NCI-H187 (cell line): Measurements from ENCODE around the gene DAPK3.
"Not testable (repeated sequence)": the region's sequence is repeated elsewhere in the genome, so short reads cannot be mapped to it uniquely, and the experiment has no call there.

Source experiments
- DNase-seq, 2 experiments: peaks; one replicate each; lab custom pipeline; 2025; lab: John Stamatoyannopoulos, UW

The DAPK3 gene

DNA sequence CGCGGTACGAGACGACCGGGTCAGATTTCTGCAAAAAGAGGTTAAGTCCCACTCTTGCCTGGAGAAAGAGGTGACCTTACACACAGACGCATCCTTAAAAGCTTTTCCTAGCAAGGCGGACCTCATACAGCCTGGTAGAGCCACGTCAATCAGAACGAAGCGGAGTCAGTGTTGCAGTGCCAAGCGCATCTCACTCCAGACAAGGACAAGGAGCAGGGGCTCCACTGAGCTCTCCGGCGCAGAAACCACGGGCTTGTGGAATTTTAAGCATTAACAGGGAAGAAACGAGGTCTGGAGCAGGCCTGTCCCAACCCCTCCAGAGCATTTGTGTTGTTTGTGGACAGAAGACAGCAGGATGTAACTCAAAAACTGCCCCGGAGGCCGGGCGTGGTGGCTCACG is 7.2 kb upstream of the DAPK3 start:
- DNase-seq, result no peak

- no peak for DNase-seq
Observed at GRCh38 chr19:3977242-3978143, 6.6 kb upstream of the DAPK3 start.

- no peak for DNase-seq
Observed at GRCh38 chr19:3976495-3977241, 5.8 kb upstream of the DAPK3 start.

GRCh38 chr19:3975637-3976087 is 4.8 kb upstream of the DAPK3 start:
- DNase-seq, result no peak

DNA sequence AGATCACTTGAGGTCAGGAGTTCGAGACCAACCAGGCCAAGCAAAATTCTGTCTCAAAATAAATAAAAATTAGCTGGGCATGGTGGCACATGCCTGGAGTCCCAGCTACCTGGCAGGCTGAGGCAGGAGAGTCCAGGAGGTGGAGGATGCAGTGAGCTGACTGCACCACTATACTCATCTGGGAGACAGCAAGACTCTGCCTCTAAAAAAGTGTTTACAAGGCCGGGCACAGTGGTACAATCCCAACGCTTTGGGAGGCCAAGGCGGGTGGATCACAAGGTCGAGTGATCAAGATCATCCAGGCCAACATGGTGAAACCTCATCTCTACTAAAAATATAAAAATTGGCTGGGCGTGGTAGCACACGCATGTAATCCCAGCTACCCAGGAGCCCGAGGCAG is 4.2 kb upstream of the DAPK3 start:
- DNase-seq, result no peak

GRCh38 chr19:3970313-3970807 is 539 bp downstream of the DAPK3 start:
- DNase-seq, result no peak

- no peak for DNase-seq
Observed at GRCh38 chr19:3969435-3970312, 1.2 kb downstream of the DAPK3 start.

DNA sequence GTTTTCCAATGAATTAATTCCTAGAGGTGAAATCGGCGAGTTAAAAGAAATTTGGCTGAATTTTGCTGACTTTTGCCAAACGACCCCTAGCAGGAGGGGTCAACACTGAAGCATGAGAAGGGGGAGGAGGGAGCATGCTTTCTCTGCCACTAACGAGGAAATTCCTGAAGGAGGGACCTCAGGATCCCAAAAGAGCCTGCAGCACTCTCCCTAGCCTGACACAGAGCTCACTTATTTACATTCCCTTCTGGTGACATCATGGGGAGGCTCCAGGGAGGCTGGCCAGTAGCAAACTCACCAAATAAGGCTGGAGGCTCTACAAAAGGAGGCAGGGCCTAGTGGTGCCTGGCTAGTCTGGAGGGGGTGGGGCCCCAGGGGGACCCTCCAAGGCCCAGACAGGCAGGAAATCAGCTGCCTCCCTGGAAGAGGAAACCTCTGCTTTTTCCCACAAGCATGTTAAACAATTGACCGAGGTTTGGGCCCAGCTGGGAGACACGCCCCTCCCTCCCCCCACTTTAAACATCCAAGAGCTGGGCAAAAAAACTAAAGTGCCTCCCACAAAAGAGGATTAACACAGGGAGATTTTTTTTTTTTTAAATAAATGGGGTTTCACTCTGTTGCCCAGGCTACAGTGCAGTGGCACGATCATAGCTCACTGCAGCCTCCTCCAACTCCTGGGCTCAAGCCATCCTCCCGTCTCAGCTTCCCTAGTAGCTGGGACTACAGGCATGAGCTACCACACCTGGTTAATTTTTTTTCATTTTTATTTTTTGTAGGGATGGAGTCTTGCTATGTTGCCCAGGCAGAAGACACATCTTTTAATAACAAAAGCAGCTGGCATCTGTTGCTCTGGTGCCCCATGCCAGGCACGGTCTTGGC is 2.1 kb downstream of the DAPK3 start:
- DNase-seq, result no peak

DNA sequence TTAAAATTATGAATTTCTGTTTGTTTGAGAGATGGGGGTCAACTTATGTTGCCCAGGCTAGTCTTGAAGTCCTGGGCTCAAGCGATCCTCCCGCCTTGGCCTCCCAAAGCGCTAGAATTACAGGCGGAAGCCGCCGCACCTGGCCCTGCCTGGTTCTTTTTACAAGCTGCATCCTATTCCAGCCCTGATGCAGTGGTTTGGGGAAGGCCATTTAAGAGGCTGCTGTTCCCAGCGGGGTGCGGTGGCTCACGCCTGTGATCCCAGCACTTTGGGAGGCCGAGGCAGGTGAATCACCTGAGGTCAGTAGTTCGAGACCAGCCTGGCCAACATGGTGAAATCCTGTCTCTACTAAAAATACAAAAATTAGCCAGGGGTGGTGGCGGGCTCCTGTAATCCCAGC is 2.9 kb downstream of the DAPK3 start:
- DNase-seq, result not testable (repeated sequence)

GRCh38 chr19:3966051-3967017 is 4.6 kb downstream of the DAPK3 start:
- no peak for DNase-seq

- DNase-seq, result no peak
Observed at GRCh38 chr19:3964256-3965194, 6.4 kb downstream of the DAPK3 start.

GRCh38 chr19:3963458-3964255 is 7.2 kb downstream of the DAPK3 start:
- no peak for DNase-seq

GRCh38 chr19:3961007-3961406 is 9.9 kb downstream of the DAPK3 start:
- no peak for DNase-seq

- DNase-seq, result no peak
Observed at GRCh38 chr19:3959766-3960131, 11.2 kb downstream of the DAPK3 start.

DNA sequence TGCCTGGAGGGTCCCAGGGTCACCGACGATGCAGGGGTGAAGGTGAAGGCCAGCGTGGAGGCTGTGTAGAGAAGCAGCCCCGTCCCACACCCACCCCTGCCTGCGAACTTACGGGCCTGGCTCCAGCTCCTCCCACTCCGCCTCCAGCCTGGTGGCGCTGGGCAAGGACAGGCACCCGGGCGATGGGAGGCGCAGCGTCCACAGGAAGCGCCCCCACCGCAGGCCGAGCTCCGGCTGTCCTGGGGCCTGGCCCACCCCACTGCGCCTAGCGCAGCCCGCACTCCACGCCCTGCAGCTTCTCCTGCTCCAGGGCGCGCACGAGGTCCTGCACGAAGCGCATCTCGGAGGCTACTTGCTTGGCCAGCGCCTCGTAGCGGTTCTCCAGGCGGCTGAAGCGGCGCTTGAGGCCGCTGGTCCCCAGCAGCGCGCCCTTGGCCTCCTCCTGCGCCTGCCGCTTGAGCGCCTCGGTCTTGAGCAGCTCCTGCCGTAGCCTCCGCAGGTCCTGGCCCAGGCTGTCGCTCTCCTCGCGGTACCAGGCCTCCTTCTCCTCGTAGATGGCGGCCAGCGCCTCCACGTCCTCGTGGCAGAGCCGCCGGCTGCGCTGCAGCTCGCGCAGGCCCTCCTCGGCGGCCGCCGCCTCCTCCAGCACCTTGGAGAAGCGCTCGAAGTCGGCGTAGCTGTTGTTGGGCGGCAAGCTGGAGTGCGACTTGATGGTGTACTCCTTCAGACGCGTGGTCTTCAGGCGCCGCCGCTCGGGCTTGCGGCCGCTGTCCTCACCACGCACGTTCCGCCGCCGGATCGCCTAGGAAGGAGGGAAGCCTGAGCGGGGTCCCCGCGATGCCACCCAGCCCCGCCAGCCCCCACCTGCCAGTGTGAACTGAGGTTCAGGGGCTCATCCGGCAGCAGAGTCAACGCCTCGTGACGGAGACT is 11.8 kb downstream of the DAPK3 start:
- DNase-seq, result no peak

GRCh38 chr19:3955688-3956087 is 15.2 kb downstream of the DAPK3 start:
- DNase-seq, result no peak

- DNase-seq, result not testable (repeated sequence)
Observed at GRCh38 chr19:3955276-3955675, 15.6 kb downstream of the DAPK3 start.
